WTC11 (cell line): ENCODE data around the gene ELMO1. TPM values are rescaled to one million over a fixed set of nuclear protein-coding genes. Genes with fewer than 3 reads are reported as not detected.

ENCODE experiments used
- ATAC-seq: fragments of 200-7000 bp; cut with Tn5 transposase; 2 replicates; pipeline ENCODE4 v1.10.0; 2021; ENCODE audit warnings: mild to moderate bottlenecking, moderate library complexity
- CTCF ChIA-PET: fragments of 300-600 bp; sonication (Branson Sonifier 250); formaldehyde crosslinking; loops from one replicate; lab custom pipeline; 2021; ENCODE audit warnings: antibody characterized with exemption; lab: Charles Lee
- POLR2A ChIA-PET: fragments of 350-600 bp; sonication (Branson Sonifier 250); formaldehyde crosslinking; loops from one replicate; lab custom pipeline; 2021; ENCODE audit warnings: antibody characterized with exemption; lab: Charles Lee
- DNase-seq: peaks from one replicate; pipeline ENCODE4 v3.0.0; 2021; ENCODE audit warnings: low spot score
- H3K27ac Mint-ChIP-seq: 2 replicates; pipeline ENCODE4 v1.8.0; 2021; ENCODE audit warnings: mixed read lengths
- H3K27me3 Mint-ChIP-seq: 2 replicates; pipeline ENCODE4 v1.8.0; 2021; ENCODE audit warnings: low read depth, mild to moderate bottlenecking, moderate library complexity, mixed read lengths
- H3K36me3 Mint-ChIP-seq: 2 replicates; pipeline ENCODE4 v1.8.0; 2021; ENCODE audit warnings: mixed read lengths
- H3K4me1 Mint-ChIP-seq: 2 replicates; pipeline ENCODE4 v1.8.0; 2022; ENCODE audit warnings: mixed read lengths
- H3K4me3 Mint-ChIP-seq: 2 replicates; pipeline ENCODE4 v1.8.0; 2021; ENCODE audit warnings: mild to moderate bottlenecking, moderate library complexity, mixed read lengths
- H3K9me3 Mint-ChIP-seq: 2 replicates; pipeline ENCODE4 v1.8.0; 2021; ENCODE audit warnings: mixed read lengths
- AR ChIP-seq: fragments of 250-450 bp; sonication (Bioruptor Pico); IDR thresholded peaks from 2 replicates; pipeline ENCODE4 v1.9.0; 2021; ENCODE audit warnings: mild to moderate bottlenecking
- ATF3 ChIP-seq: sonication (generic); formaldehyde crosslinking; conservative IDR thresholded peaks from 2 replicates; pipeline ENCODE4 v1.8.1; 2022; ENCODE audit warnings: mild to moderate bottlenecking, missing genetic modification reagents
- CREM ChIP-seq: sonication (generic); formaldehyde crosslinking; IDR thresholded peaks from 2 replicates; pipeline ENCODE4 v1.8.1; 2022; ENCODE audit warnings: mild to moderate bottlenecking, missing genetic modification reagents, moderate library complexity
- EMX1 ChIP-seq: fragments of 250-450 bp; sonication (Bioruptor Pico); IDR thresholded peaks from 2 replicates; pipeline ENCODE4 v1.8.0; 2021; ENCODE audit warnings: mild to moderate bottlenecking
- FOXP1 ChIP-seq: sonication (generic); formaldehyde crosslinking; IDR thresholded peaks from 2 replicates; pipeline ENCODE4 v1.8.0; 2022; ENCODE audit warnings: missing genetic modification reagents, mild to moderate bottlenecking, moderate library complexity, borderline replicate concordance
- FOXP4 ChIP-seq: sonication (generic); formaldehyde crosslinking; IDR thresholded peaks from 2 replicates; pipeline ENCODE4 v1.8.0; 2022; ENCODE audit warnings: mild to moderate bottlenecking, missing genetic modification reagents
- GTF2I ChIP-seq: fragments of 250-450 bp; sonication (Bioruptor Pico); conservative IDR thresholded peaks from 2 replicates; pipeline ENCODE4 v1.4.0; 2021; ENCODE audit warnings: mild to moderate bottlenecking
- HMGXB4 ChIP-seq: sonication (generic); formaldehyde crosslinking; IDR thresholded peaks from 2 replicates; pipeline ENCODE4 v1.8.1; 2023; ENCODE audit warnings: mild to moderate bottlenecking, moderate library complexity, missing genetic modification reagents
- JAZF1 ChIP-seq: fragments of 250-450 bp; sonication (Bioruptor Pico); IDR thresholded peaks from 2 replicates; pipeline ENCODE4 v1.9.0; 2021; ENCODE audit warnings: moderate library complexity, mild to moderate bottlenecking, inconsistent platforms
- KAT7 ChIP-seq: sonication (generic); formaldehyde crosslinking; IDR thresholded peaks from 2 replicates; pipeline ENCODE4 v1.8.1; 2023; ENCODE audit warnings: missing genetic modification reagents, mild to moderate bottlenecking, borderline replicate concordance
- MYBL2 ChIP-seq: sonication (generic); formaldehyde crosslinking; IDR thresholded peaks from 2 replicates; pipeline ENCODE4 v1.8.1; 2023; ENCODE audit warnings: mild to moderate bottlenecking, moderate library complexity, missing genetic modification reagents
- NFATC4 ChIP-seq: fragments of 250-450 bp; sonication (Bioruptor Pico); IDR thresholded peaks from 2 replicates; pipeline ENCODE4 v1.9.0; 2021; ENCODE audit warnings: mild to moderate bottlenecking
- NFYB ChIP-seq: sonication (generic); formaldehyde crosslinking; conservative IDR thresholded peaks from 2 replicates; pipeline ENCODE4 v1.8.0; 2022; ENCODE audit warnings: low read depth, missing genetic modification reagents
- NR2C2 ChIP-seq: sonication (generic); formaldehyde crosslinking; IDR thresholded peaks from 2 replicates; pipeline ENCODE4 v1.8.0; 2022; ENCODE audit warnings: mild to moderate bottlenecking, missing genetic modification reagents
- RELA ChIP-seq: sonication (generic); formaldehyde crosslinking; IDR thresholded peaks from 2 replicates; pipeline ENCODE4 v1.8.1; 2022; ENCODE audit warnings: missing genetic modification reagents, mild to moderate bottlenecking, borderline replicate concordance
- SMAD3 ChIP-seq: sonication (generic); formaldehyde crosslinking; IDR thresholded peaks from 2 replicates; pipeline ENCODE4 v1.8.0; 2022; ENCODE audit warnings: missing genetic modification reagents, mild to moderate bottlenecking, borderline replicate concordance
- SOX15 ChIP-seq: fragments of 250-450 bp; sonication (Bioruptor Pico); IDR thresholded peaks from 2 replicates; pipeline ENCODE4 v1.9.0; 2021; ENCODE audit warnings: mild to moderate bottlenecking
- TEAD1 ChIP-seq: sonication (generic); formaldehyde crosslinking; IDR thresholded peaks from 2 replicates; pipeline ENCODE4 v1.8.0; 2022; ENCODE audit warnings: mild to moderate bottlenecking, missing genetic modification reagents
- TP53 ChIP-seq: sonication (generic); formaldehyde crosslinking; IDR thresholded peaks from 2 replicates; pipeline ENCODE4 v1.8.1; 2023; ENCODE audit warnings: mild to moderate bottlenecking, missing genetic modification reagents
- USF2 ChIP-seq: sonication (generic); formaldehyde crosslinking; IDR thresholded peaks from 2 replicates; pipeline ENCODE4 v1.8.1; 2023; ENCODE audit warnings: mild to moderate bottlenecking, missing genetic modification reagents, moderate library complexity
- ZNF219 ChIP-seq: sonication (generic); formaldehyde crosslinking; IDR thresholded peaks from 2 replicates; pipeline ENCODE4 v1.8.0; 2023; ENCODE audit warnings: missing genetic modification reagents, mild to moderate bottlenecking, borderline replicate concordance
- ZNF263 ChIP-seq: sonication (generic); formaldehyde crosslinking; IDR thresholded peaks from 2 replicates; pipeline ENCODE4 v1.8.1; 2022; ENCODE audit warnings: low read depth, mild to moderate bottlenecking, moderate library complexity, missing genetic modification reagents
- ZNF396 ChIP-seq: fragments of 250-450 bp; sonication (Bioruptor Pico); IDR thresholded peaks from 2 replicates; pipeline ENCODE4 v1.8.0; 2021; ENCODE audit warnings: mild to moderate bottlenecking, moderate library complexity, borderline replicate concordance
- ZNF425 ChIP-seq: fragments of 250-450 bp; sonication (Bioruptor Pico); conservative IDR thresholded peaks from 2 replicates; pipeline ENCODE4 v1.9.0; 2021; ENCODE audit warnings: mild to moderate bottlenecking
- ZNF671 ChIP-seq: fragments of 250-450 bp; sonication (Bioruptor Pico); IDR thresholded peaks from 2 replicates; pipeline ENCODE4 v1.8.0; 2021; ENCODE audit warnings: mild to moderate bottlenecking
- total RNA-seq: library from RNA; stranded (reverse); gene quantifications from 3 replicates; pipeline ENCODE4 v1.2.3, GENCODE V29; 2021

The ELMO1 gene
- total RNA-seq, 1 experiment from 2014 or later = 19.4 TPM

GRCh38 chr7:36810489-36810888 is 638.2 kb downstream of the ELMO1 start (continued):
- no peak for TF ChIP-seq MYBL2 (CRISPR knock-in tag)
- TF ChIP-seq JAZF1 = no peak
- no peak for TF ChIP-seq ZNF263 (CRISPR knock-in tag)

- H3K4me3 Mint-ChIP-seq = no peak overlapping the region
- ATAC-seq = no peak
- TF ChIP-seq HMGXB4 (no peak), FOXP1 (CRISPR knock-in tag) (no peak), ZNF263 (CRISPR knock-in tag) (no peak), ATF3 (no peak), USF2 (no peak), ZNF671 (CRISPR knock-in tag) (no peak), ZNF425 (no peak), TP53 (CRISPR knock-in tag) (no peak), SOX15 (no peak), RELA (CRISPR knock-in tag) (no peak), SMAD3 (CRISPR knock-in tag) (no peak), NFYB (CRISPR knock-in tag) (no peak), AR (CRISPR knock-in tag) (no peak), EMX1 (CRISPR knock-in tag) (no peak), NR2C2 (CRISPR knock-in tag) (no peak)
- DNase-seq = no peak
- ChIA-PET POLR2A (no interaction called here), CTCF (interaction anchor here (1.1 kb wide), 1 partner anchor 157 kb away, joined by 3 read pairs; no protein-coding TSS in a partner anchor)
- no peaks in the 10 kb centered on the region; the same call in 1 of the 2 replicates for H3K27me3 Mint-ChIP-seq
- no peaks in the 10 kb centered on the region for H3K9me3 Mint-ChIP-seq
- no peaks in the 10 kb centered on the region for H3K36me3 Mint-ChIP-seq
- peaks cover 4% of the 10 kb centered on the region for H3K4me1 Mint-ChIP-seq
- H3K27ac Mint-ChIP-seq = no peak overlapping the region
These were observed 638.6 kb downstream of the ELMO1 start for GRCh38 chr7:36810032-36810431.

GRCh38 chr7:36809510-36809909 is 639.2 kb downstream of the ELMO1 start:
- H3K27ac Mint-ChIP-seq = no peak overlapping the region
- ChIA-PET POLR2A (no interaction called here), CTCF (interaction anchor here (1.1 kb wide), 1 partner anchor 158 kb away, joined by 3 read pairs; no protein-coding TSS in a partner anchor)
- TF ChIP-seq ZNF671 (CRISPR knock-in tag) (no peak), ZNF219 (CRISPR knock-in tag) (no peak), CREM (CRISPR knock-in tag) (no peak), ZNF396 (CRISPR knock-in tag) (no peak), FOXP4 (CRISPR knock-in tag) (no peak), GTF2I (CRISPR knock-in tag) (no peak), FOXP1 (CRISPR knock-in tag) (no peak), TEAD1 (CRISPR knock-in tag) (no peak), KAT7 (CRISPR knock-in tag) (no peak), NFATC4 (CRISPR knock-in tag) (no peak), RELA (CRISPR knock-in tag) (no peak), SMAD3 (CRISPR knock-in tag) (no peak)

More at GRCh38 chr7:36809510-36809909, 639.2 kb downstream of the ELMO1 start:
- H3K9me3 Mint-ChIP-seq = no peaks in the 10 kb centered on the region
- H3K4me3 Mint-ChIP-seq = no peak overlapping the region
- peaks cover 4% of the 10 kb centered on the region for H3K4me1 Mint-ChIP-seq
- ATAC-seq = no peak
- H3K27me3 Mint-ChIP-seq = no peaks in the 10 kb centered on the region; the same call in 1 of the 2 replicates
- DNase-seq = no peak
- H3K36me3 Mint-ChIP-seq = no peaks in the 10 kb centered on the region
